HG03159 (cell line): ENCODE measurements around the gene MMP24.
"Not testable (repeated sequence)": the region's sequence is repeated elsewhere in the genome, so short reads cannot be mapped to it uniquely, and the experiment has no call there.

Experiments used
- ATAC-seq: cut with Tn5 transposase; IDR thresholded peaks from one replicate; pipeline ENCODE4 v1.9.1; 2021; ENCODE audit warnings: mild to moderate bottlenecking, moderate library complexity; ENCODE audit not compliant: unreplicated experiment

MMP24 gene

GRCh38 chr20:35226126-35226883 lies at the start of gene MMP24:
Gene MMP24 (plus strand): TSS chr20:35226690. CDS start chr20:35226739, 49 bp downstream.
- no peak for ATAC-seq

DNA sequence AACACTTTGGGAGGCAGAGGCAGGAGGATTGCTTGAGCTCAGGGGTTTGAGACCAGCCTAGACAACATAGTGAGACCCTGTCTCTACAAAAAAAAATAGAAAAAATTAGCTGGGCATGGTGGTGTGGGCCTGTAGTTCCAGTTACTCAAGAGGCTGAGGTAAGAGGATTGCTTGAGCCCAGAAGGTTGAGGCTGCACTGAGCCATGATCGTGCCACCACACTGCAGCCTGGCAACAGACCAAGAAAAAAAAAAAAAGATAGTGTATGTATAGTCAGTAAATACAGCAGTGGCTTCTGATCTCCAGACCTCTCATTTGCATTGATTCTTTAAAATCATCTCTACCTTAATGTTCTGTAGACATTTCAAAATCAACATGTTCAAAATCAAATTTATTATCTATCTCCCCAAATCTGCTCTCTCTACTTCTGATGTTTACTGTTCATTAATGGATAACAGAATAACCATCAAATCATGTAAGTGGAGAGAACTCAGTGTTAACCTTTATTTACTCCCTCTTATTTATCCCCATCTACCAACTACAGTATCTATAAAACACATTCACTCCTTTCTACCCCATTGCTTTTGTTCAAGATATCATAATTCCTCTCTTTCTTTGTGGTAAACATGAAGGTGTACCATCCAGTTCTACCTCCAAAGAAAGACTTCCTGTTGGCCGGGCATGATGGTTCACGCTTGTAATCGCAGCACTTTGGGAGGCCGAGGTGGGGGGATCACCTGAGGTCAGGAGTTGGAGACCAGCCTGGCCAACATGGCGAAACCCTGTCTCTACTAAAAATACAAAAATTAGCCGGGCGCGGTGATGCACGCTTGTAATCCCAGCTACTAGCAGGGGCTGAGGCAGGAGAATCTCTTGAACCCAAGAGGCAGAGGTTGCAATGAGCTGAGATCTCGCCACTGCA lies 46.9 kb upstream of the MMP24 start:
- no peak for ATAC-seq

DNA sequence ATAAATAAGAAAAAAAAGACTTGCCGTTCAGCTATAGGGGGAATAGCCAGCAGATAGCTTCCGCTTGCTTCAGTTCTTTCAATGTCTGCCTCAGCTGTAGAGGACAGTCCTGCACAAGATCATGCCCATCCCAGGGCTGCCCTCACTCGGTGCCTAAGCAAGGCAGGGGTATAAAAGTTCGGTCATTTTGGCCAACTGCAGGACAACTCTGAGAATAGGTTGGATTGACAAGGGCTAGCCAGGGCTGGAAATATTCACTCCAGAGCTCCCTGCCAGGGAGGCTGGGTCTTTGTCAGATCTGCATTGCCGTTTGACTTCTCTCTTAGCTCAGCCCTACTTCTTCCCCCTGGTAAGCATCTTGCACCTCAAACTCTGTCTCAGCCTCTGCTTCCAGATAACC lies 46.2 kb upstream of the MMP24 start:
- ATAC-seq = no peak

DNA sequence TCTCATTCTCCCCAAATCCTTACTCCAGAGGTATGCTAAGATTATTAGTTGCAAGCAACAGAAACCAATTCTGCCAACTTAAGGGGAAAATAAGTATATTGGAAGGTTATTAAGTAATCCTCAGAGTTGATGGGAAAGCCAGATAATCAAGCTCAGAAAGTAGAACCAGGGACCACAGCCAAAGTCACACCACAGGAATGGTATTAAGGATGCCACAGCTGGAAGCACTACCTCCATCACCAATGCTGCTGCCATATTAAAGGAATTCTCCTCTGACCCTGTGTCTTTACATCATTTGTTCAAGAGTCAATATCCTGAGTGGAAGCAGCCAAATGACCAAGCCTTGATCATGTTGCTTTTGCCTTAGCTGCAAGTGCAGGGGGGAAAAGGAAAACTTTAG lies 44.8 kb upstream of the MMP24 start:
- no peak for ATAC-seq

DNA sequence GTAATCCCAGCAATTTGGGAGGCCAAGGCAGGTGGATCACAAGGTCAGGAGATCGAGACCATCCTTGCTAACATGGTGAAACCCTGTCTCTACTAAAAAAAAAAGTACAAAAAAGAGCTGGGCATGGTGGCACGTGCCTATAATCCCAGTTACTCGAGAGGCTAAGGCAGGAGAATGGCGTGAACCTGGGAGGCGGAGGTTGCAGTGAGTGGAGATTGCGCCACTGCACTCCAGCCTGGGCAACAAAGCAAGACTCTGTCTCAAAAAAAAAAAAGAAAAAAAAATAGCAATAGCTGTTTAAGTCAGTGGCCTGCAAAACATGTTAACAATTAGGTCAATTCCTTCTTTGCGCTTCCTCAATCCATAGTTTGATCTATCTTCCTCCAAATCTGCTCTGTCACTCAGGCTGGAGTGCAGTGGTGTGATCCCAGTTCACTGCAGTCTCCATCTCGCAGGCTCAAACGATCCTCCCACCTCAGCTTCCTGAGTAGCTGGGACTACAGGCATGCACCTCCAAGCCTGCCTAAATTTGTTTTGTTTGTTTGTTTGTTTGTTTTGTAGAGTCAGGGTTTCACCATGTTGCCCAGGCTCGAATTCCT lies 39.7 kb upstream of the MMP24 start:
- not testable (repeated sequence) for ATAC-seq

DNA sequence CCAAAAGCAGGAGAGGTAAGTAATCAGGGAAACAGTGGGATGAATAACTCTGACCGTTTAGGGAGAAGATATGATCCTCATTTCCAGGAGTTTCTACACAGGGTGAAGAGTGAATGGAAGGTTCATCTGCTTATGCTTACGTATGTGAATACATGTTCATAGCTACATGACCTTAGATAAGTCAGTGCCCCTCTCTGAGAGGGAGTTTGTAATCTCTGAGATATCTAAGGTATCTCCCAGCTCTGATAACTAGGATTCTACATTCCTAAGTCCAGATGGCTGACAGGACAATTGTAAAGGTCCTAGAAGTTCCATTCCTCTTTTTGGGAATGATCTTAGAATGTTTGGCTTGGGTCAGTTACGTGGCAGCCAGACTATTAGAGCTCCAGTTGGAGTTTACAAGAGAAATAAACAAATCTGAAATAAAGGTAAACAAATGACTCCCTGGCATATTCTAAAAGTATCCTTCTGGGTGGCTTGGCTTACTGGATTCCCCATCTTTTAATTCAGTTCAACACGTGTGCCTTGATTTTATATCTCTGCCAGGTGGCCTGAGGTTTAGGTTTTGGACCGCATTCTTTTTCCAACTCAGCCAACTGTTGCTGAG lies 38.8 kb upstream of the MMP24 start:
- ATAC-seq = no peak

GRCh38 chr20:35189223-35189622 lies 37.3 kb upstream of the MMP24 start:
- not testable (repeated sequence) for ATAC-seq

DNA sequence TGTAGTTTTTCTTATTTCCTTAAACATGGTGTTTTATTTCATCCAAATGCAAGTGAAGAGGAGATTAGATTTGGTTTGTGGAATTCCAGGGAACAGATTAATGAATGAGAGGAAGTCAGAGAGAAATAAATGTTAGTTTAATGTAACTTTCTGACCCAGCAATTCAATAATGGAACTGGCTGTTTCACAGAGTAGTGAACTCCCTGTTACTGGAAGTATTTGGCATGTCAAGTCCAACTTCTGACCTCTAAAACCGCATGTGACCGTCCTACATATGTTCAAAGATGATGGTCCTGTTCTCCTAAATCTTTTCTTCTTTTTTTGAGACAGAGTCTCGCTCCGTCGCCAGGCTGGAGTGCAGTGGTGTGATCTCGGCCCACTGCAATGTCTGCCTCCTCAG lies 35.9 kb upstream of the MMP24 start:
- no peak for ATAC-seq

DNA sequence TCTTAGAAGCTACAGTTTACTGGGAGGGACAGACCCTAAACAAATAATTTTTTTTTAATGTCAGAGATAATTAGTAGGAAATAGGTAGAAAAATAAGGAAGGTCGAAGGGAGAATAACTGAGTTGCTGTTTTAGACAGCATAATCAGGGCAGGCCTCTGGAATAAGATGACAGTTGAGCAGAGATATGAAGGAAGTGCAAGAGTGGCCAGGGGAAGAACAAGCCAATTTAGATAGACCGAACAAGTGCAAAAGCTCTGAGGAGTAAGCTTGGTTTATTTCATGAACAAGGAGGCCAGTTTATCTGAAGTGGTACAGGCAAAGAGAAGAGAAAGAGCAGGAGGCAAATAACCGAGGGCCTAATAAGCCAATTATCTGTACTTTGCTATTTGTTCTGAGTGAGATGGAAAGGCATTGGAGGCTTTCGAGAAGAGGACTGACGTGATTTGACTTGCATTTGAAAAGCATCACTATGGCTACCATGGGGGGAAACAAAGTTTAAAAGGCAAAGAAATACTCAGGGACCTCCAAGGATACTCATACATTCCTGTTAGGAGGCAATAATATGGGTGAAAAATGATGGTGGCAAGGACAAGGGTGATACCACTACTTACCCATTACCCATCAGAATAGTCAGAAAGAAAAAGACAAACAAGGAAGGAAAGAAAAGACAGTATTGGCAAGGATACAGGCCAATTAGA lies 34.9 kb upstream of the MMP24 start:
- no peak for ATAC-seq

DNA sequence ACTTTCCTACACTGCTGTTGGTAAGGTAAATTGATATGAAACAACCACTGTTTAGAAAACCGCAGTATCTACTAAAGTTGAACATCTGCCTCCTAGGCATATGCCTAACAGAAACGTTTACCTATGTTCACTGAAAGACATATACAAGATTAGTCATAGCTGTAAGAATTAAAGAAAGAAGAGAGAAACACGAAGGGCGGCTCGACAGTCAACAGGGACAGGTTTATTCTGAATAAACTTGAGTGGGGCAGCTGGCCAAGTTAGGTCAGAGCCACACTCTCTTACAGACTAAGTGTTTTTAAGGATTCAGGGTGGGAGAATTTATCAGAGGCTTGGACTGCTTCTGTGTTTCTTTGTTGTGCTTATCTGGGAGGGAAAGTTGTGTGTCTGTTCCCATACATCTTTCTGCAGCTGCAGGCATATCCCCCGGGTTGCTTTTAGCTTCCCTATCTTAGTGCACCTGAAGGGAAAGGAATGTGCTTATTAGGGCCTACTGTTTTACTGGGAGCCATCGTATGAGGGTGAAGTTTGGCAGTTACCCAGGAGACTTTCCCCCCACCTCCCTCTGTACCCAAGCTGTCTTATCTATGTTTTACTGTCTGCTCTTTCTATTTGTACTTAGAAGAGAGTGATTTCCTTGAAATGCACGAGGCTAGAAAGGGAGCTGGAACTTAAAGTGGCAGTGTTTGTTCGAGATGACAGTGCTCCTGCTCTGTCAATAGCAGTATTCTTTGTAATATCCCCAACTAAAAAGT lies 34.2 kb upstream of the MMP24 start:
- ATAC-seq = no peak

- not testable (repeated sequence) for ATAC-seq
Measured at GRCh38 chr20:35193031-35193791, 33.3 kb upstream of the MMP24 start.

- no peak for ATAC-seq
Measured at GRCh38 chr20:35196313-35196712, 30.2 kb upstream of the MMP24 start.

DNA sequence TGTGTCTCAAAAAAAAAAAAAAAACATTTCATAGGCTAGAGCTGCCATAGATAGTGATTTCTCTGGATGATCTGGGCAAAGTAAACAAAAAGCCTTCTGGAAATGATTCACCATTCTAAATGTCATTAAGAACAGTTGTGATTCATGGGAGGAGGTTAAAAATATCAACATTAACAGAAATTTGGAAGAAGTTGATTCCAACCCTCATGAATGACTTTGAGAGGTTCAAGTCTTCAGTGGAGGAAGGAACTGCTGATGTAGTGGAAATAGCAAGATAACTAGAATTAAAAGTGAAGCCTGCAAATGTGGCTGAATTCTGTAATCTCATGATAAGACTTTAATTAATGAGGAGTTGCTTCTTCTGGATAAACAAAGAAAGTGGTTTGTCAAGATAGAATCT lies 26.8 kb upstream of the MMP24 start:
- ATAC-seq = no peak

DNA sequence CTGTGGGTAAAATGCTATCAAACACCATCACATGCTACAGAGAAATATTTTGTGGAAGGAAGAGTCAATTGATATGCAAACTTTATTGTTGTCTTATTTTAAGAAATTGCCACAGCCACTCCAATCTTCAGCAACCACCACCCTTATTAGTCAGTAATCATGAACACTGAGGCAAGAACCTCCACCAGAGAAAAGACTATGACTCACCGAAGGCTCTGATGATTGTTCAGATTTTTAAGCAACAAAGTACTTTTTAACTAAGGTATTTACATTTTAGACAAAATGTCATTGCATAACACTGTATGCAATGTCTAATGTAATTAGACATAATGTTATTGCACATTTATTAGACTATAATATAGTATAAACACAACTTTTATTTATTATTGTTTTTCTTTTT lies 26.2 kb upstream of the MMP24 start:
- no peak for ATAC-seq

DNA sequence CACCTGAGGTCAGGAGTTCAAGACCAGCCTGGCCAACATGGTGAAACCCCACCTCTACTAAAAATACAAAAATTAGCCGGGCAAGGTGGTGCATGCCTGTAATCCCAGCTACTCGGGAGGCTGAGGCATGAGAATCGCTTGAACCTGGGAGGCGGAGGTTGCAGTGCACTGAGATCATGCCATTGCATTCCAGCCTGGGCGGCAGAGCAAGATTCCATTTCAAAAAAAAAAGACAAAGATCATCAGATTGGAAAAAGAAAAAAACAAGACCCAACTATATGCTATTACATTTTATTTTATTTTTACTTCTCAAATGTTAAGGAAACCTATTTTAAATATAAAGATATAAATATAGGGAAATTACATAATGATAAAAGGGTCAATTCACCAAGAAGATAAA lies 25.0 kb upstream of the MMP24 start:
- not testable (repeated sequence) for ATAC-seq

GRCh38 chr20:35206802-35207201 lies 19.7 kb upstream of the MMP24 start:
- ATAC-seq = no peak

DNA sequence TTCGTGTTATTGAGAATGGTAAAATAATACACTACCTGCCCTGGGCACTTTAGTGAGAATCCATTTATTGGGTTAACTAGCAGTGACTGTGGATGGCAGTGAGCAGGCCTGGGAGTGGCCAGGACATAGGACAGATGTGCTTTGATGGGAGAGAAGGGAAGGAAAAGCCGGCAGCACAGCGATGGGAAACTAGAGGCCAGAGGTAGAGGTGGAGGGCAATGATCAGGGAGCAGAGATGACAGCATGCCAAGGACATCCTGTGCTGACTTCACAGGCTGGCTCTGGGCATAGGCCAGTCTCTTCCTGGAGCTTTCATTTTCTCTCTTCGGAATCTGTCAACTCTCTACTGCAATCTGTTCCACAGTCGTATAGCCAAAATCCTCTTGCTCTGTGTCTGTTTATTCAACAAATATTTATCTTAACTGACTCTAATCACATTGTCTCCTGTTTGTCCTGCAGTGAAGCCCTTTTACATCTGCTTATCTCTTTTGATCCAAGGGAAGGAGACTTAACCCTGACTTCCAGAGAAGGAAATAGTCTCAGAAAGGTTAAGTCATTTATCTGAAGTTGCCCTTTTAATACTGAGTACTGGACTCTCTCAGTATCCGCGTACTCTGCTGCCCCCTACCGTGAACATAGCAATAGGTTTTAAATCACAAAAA lies 18.4 kb upstream of the MMP24 start:
- no peak for ATAC-seq

DNA sequence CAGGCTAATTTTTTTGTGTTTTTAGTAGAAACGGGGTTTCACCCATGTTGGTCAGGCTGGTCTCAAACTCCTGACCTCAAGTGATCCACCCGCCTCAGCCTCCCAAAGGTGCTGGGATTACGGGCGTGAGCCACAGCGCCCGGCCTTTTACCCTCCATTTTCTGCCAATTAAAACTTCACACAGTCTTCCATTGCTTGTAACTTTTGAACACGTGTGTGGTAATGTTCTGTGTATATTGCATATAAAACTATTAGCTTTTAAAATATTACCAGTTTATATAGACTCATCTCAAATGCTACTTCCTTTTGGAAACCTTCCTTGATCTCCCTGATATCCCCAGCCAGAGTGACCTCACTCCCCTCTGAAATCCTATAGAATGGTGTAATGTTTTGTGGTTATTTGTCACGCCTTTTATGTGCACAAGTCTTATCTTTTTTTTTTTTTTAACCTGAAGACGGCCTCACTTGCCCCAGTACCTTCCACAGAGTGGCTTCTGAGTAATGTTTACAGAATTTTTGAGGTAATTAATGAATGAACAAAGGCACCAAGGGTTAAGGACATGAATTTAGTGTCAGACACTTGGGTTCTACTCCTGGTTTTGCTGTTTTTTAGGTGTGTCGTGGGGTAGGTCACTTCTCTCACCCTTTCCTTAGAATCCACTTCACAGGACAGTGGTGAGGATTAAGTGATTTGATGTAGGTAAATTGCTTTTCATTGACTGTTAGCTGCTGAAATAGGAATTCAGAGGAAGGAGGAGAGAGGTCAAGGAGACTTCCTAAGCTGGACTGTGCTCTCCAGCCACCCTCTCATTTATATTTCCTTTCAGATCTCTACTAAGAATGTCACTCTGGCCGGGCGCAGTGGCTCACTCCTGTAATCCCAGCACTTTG lies 11.2 kb upstream of the MMP24 start:
- no peak for ATAC-seq
